Measurements from ENCODE around the gene GRK4.
"Not testable (repeated sequence)": the region's sequence is repeated elsewhere in the genome, so short reads cannot be mapped to it uniquely, and the experiment has no call there.

Gene GRK4

GRCh38 chr4:2963175-2963965, at the start of gene GRK4, which contains the start of gene NOP14:
GRK4 (plus strand) TSS chr4:2963571; CDS start chr4:2964071, 500 bp downstream.
NOP14 (minus strand) TSS chr4:2963406; CDS start chr4:2963319, 87 bp downstream.
- DNase-seq: peak; percentile 94

GRCh38 chr4:2914256-2915126, 48.9 kb upstream of the GRK4 start:
- DNase-seq: no peak

DNA sequence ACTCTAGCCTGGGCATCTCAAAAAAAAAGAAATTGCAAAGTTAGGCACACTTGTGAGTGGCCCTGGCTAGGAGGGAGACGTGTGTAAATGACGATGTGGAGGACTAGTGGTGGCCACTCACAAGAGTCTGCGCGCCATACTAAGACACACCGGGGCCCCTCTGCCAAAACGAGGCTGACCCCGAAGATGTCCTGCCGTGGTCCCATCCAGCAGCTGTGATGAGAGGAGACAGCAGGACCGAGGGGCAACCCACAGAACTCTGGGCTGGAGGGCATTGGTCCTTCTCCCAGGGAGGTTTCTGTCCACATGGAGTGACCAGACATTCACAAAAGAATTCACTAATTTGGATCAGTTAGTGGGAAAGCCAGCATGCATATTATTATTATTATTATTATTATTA, 47.6 kb upstream of the GRK4 start:
- no peak for DNase-seq

GRCh38 chr4:2916696-2917095, 46.7 kb upstream of the GRK4 start:
- DNase-seq: not testable (repeated sequence)

- DNase-seq: not testable (repeated sequence)
These were observed 45.1 kb upstream of the GRK4 start for GRCh38 chr4:2918300-2918699.

DNA sequence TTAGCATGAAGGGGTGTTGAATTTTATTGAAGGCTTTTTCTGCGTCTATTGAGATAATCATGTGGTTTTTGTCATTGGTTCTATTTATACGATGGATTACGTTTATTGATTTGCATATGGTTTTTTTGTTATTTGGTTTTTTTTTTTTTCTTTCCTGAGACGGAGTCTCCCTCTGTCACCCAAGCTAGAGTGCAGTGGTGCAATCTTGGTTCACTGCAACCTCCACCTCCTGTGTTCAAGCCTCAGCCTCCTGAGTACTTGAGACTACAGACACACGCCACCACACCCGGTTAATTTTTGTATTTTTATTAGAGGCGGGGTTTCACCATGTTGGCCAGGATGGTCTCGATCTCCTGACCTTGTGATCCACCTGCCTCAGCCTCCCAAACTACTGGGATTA, 44.7 kb upstream of the GRK4 start:
- DNase-seq: not testable (repeated sequence)

DNA sequence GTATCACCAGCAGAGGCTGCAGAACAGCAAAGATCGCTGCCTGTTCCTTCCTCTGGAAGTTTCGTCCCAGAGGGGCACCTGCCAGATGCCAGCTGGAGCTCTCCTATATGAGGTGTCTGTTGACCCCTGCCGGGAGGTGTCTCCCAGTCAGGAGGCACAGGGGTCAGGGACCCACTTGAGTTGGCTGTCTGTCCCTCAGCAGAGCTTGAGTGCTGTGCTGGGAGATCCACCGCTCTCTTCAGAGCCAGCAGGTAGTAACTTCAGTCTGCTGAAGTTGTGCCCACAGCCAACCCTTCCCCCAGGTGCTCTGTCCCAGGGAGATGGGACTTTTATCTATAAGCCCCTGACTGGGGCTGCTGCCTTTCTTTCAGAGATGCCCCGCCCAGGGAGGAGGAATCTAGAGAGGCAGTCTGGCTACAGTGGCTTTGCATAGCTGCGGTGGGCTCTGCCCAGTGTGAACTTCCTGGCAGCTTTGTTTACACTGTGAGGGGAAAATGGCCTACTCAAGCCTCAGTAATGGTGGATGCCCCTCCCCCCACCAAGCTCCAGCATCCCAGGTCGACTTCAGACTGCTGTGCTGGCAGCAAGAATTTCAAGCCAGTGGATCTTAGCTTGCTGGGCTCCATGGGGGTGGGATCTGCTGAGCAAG, 40.8 kb upstream of the GRK4 start:
- not testable (repeated sequence) for DNase-seq

- DNase-seq: no peak
These were observed 40.2 kb upstream of the GRK4 start for GRCh38 chr4:2923141-2923551.

- no peak for DNase-seq
These were observed 39.6 kb upstream of the GRK4 start for GRCh38 chr4:2923668-2924173.

GRCh38 chr4:2924286-2924685, 39.1 kb upstream of the GRK4 start:
- DNase-seq: no peak

DNA sequence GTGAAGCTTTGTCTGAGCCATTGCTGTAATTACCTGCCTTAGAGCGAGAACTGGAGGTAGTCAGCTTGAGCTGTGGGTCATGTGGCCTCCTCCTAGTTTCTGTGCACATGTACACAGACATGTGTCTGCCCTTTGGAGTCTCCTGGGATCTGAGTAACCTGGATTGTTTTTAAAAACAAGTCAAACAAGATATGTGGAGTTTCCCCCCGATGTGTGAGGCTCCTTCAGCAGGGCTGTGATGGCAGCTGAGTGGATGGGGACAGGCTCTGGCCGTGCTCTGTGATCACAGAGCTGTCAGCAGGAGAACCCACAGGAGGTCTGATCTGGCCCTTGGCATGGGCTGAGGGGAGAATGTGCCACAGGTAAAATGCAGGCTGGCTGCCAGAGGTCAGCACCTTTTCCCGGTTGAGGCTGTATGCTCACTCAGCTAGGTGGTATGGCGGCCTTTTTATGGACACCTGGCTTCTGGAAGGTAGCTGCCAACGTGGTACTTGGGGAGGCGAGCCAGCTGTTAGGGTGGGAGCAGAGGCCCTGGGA, 38.5 kb upstream of the GRK4 start:
- no peak for DNase-seq

- DNase-seq: no peak
These were observed 37.9 kb upstream of the GRK4 start for GRCh38 chr4:2925496-2925895.

DNA sequence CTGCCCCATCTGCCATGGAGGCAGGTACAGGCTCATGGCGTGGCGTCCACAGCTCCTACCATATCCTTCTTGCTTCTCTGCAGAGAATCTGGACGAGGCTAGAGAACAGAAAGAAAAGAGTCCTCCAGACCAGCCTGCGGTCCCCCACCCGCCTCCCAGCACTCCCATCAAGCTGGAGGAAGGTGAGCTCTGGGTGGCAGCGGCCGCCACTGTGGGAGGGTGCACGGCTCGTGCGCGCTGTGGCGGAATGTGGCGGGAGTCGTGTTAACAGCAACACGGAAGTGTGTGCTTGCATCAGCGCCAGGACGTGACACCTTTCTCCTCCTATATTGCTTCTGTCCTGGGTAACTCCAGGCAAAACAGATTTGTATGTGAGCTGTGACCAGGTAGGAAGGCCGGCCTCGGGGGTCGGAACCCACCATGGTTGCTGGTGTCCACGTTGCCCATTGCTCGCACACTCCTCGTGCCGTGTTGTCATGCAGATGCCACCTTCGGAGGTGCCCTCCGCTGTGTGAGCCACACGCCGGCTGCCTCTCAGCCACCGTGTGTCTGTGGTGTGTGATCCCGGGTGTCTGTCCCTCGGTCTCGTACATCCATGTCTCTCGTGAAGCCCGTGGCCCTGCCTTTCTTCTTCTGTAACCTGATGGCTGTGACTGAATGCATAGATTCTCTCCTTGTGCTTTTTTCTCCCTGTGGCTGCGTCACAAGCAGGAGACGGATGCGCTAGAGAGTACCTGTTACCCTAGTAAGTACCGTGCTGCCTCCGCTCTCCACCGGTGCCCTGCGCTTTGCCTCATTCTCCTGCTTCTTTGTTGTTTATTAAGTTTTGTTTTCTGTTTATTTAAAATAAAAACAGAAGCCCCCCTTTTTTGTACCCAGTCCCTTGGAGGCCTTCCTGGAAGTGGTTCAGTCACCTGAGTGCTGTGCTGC, 37.2 kb upstream of the GRK4 start:
- no peak for DNase-seq

- no peak for DNase-seq
These were observed 36.2 kb upstream of the GRK4 start for GRCh38 chr4:2927016-2927695.

DNA sequence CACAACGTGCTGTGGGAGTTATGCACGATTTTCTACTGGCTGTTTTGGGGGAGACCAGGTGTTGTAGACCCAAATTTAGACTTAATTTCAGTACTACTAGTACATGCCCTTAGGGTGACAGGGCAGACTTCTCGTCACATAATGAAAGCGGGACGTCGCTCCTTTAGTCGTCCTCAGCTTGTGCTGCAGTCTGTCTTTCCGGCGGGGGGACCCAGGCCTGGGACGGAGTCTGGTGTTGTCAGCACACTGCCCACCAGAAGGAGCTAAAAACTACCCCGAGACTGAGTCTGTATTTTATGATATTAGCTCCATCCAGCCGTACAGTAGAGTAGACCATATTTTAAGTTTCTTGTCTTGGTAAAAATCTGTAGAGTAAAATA, 35.7 kb upstream of the GRK4 start:
- no peak for DNase-seq

GRCh38 chr4:2928242-2929176, 34.9 kb upstream of the GRK4 start:
- no peak for DNase-seq

GRCh38 chr4:2929469-2929868, 33.9 kb upstream of the GRK4 start:
- no peak for DNase-seq

DNA sequence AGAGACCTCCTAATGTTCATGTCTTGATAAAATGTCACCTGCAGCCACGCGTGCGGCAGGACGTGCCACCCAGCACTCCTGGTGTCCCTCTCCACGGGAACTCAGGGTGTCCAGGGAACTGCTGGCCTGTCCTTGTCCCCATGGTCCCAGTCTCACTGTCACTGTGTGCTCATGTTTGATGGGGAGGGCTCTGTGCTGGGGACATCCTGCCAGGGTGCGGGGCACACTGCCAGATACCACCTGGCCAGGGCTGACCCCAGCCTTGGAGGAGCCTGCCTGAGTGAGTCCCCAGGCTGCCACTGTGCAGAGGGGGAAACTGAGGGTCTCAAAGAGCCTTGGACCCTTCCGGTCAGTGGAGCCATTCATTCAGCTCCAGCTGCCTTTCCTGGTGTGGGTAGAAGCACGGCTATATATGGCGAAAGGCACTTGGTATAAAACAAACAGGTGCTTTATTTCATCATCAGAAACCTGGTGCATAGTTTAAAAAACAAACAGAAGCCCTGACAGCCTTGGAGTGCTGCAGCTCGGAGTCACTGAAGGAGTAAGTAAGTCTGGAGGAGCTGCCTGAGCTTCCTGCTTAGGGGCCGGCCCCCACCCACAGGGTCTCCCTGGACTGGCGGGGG, 33.1 kb upstream of the GRK4 start:
- DNase-seq: no peak

- DNase-seq: no peak
These were observed 32.4 kb upstream of the GRK4 start for GRCh38 chr4:2930758-2931511.

Data from GF-D8 (cell line).